GM23338 (cell line): ENCODE results near the gene RNF181. TPM values are rescaled to one million over a fixed set of nuclear protein-coding genes. Genes with fewer than 3 reads are reported as not detected.

Experiments
- ATAC-seq: fragments of 200-7000 bp; cut with Tn5 transposase; 3 replicates; pipeline ENCODE4 v1.9.1; 2020
- DNase-seq: peaks from one replicate; pipeline ENCODE4 v3.0.0-alpha.2; 2015; ENCODE audit warnings: low spot score
- H2AFZ ChIP-seq: fragments of 200-600 bp; sonication (generic); 2 replicates; pipeline ENCODE4 v1.8.0; 2016; ENCODE audit warnings: antibody characterized with exemption, mild to moderate bottlenecking, moderate library complexity
- H3F3A ChIP-seq: fragments of 200-600 bp; sonication (generic); replicated peaks from 2 replicates; pipeline ENCODE4 v1.8.0; 2017; ENCODE audit warnings: antibody characterized with exemption, mixed run types, low read depth
- H3K27ac ChIP-seq: fragments of 200-600 bp; sonication (generic); 2 replicates; pipeline ENCODE4 v1.6.1; 2016; ENCODE audit warnings: low read depth
- H3K27me3 ChIP-seq: fragments of 200-600 bp; sonication (generic); 2 replicates; pipeline ENCODE4 v1.8.0; 2016; ENCODE audit warnings: mild to moderate bottlenecking, mixed run types, moderate library complexity; ENCODE audit not compliant: insufficient read depth
- H3K36me3 ChIP-seq: fragments of 200-600 bp; sonication (generic); 2 replicates; pipeline ENCODE4 v1.8.0; 2016; ENCODE audit warnings: mild to moderate bottlenecking; ENCODE audit not compliant: insufficient read depth
- H3K4me1 ChIP-seq: fragments of 200-600 bp; sonication (generic); 2 replicates; pipeline ENCODE4 v1.8.0; 2016; ENCODE audit warnings: mild to moderate bottlenecking, moderate library complexity; ENCODE audit not compliant: insufficient read depth
- H3K4me2 ChIP-seq: fragments of 200-600 bp; sonication (generic); 2 replicates; pipeline ENCODE4 v1.7.1; 2017; ENCODE audit warnings: mixed run types
- H3K4me3 ChIP-seq: fragments of 200-600 bp; sonication (generic); 2 replicates; pipeline ENCODE4 v1.6.1; 2016; ENCODE audit warnings: mixed run types
- H3K79me2 ChIP-seq: fragments of 200-600 bp; sonication (generic); replicated peaks from 2 replicates; pipeline ENCODE4 v1.8.0; 2017; ENCODE audit warnings: mild to moderate bottlenecking; ENCODE audit not compliant: insufficient read depth
- H3K9me2 ChIP-seq: fragments of 200-600 bp; sonication (generic); 2 replicates; pipeline ENCODE4 v1.8.0; 2017; ENCODE audit not compliant: insufficient read depth
- H4K20me1 ChIP-seq: fragments of 200-600 bp; sonication (generic); replicated peaks from 2 replicates; pipeline ENCODE4 v1.8.0; 2017; ENCODE audit warnings: mild to moderate bottlenecking; ENCODE audit not compliant: insufficient read depth
- H3K27ac Mint-ChIP-seq: 2 replicates; pipeline ENCODE4 v1.8.0; 2020; ENCODE audit warnings: inconsistent platforms, mild to moderate bottlenecking, moderate library complexity, mixed read lengths
- H3K27me3 Mint-ChIP-seq: 3 replicates; pipeline ENCODE4 v1.8.0; 2022; ENCODE audit warnings: low read depth, mild to moderate bottlenecking, moderate library complexity, mixed read lengths, inconsistent platforms; ENCODE audit not compliant: insufficient read depth, poor library complexity
- H3K36me3 Mint-ChIP-seq: 3 replicates; pipeline ENCODE4 v1.8.0; 2021; ENCODE audit warnings: low read depth, mild to moderate bottlenecking, inconsistent platforms, moderate library complexity, mixed read lengths
- H3K4me1 Mint-ChIP-seq: 3 replicates; pipeline ENCODE4 v1.8.0; 2020; ENCODE audit warnings: mild to moderate bottlenecking, inconsistent platforms, mixed read lengths
- H3K4me3 Mint-ChIP-seq: 3 replicates; pipeline ENCODE4 v1.8.0; 2021; ENCODE audit warnings: moderate library complexity, mild to moderate bottlenecking, inconsistent platforms, mixed read lengths
- H3K9me3 Mint-ChIP-seq: 3 replicates; pipeline ENCODE4 v1.8.0; 2020; ENCODE audit warnings: moderate library complexity, mild to moderate bottlenecking, inconsistent platforms, mixed read lengths
- CREB1 ChIP-seq: fragments of 250-450 bp; sonication (Bioruptor Pico); IDR thresholded peaks from 2 replicates; pipeline ENCODE4 v1.5.0; 2020; ENCODE audit warnings: low read depth, mild to moderate bottlenecking, moderate library complexity
- EZH2phosphoT487 ChIP-seq: fragments of 200-600 bp; sonication (generic); IDR thresholded peaks from one replicate; pipeline ENCODE4 v1.8.1; 2018; ENCODE audit warnings: antibody characterized with exemption; ENCODE audit not compliant: unreplicated experiment
- JUNB ChIP-seq: IDR thresholded peaks from one replicate; pipeline ENCODE4 v1.6.1; 2016; ENCODE audit warnings: antibody characterized with exemption; ENCODE audit not compliant: unreplicated experiment
- NANOG ChIP-seq: IDR thresholded peaks from 2 replicates; pipeline ENCODE4 v1.6.1; 2016; ENCODE audit warnings: antibody characterized with exemption, borderline replicate concordance
- POLR2AphosphoS5 ChIP-seq: IDR thresholded peaks from 2 replicates; pipeline ENCODE4 v1.6.1; 2016; ENCODE audit warnings: antibody characterized with exemption, low read depth
- STAT1 ChIP-seq: IDR thresholded peaks from one replicate; pipeline ENCODE4 v1.6.1; 2016; ENCODE audit warnings: antibody characterized with exemption; ENCODE audit not compliant: unreplicated experiment
- ZNF114 ChIP-seq: fragments of 250-450 bp; sonication (Bioruptor Pico); IDR thresholded peaks from 2 replicates; pipeline ENCODE4 v1.5.0; 2020; ENCODE audit warnings: mild to moderate bottlenecking, moderate library complexity
- ZNF331 ChIP-seq: fragments of 250-450 bp; sonication (Bioruptor Pico); IDR thresholded peaks from 2 replicates; pipeline ENCODE4 v1.5.0; 2020; ENCODE audit warnings: low read depth, mild to moderate bottlenecking, moderate library complexity
- polyA plus RNA-seq: library from polyadenylated mRNA; unstranded; fragments of >200 nt; fragmentation: Nextera tagmentation; extraction: Ambion mirVana; gene quantifications from 2 replicates; pipeline ENCODE4 v1.2.1, GENCODE V29; 2016
- total RNA-seq: library from RNA; depleted of rRNA; stranded (reverse); fragments of >200 nt; shearing (Covaris generic); gene quantifications from 2 replicates; pipeline ENCODE4 v1.2.3, GENCODE V29; 2014
- TF ChIP-seq, protein P1 (sequence below), 2 experiments: fragments of 200-600 bp in 1 of 2; sonication (generic) in 1 of 2; conservative IDR thresholded peaks; 2 replicates each; pipeline versions ENCODE4 v1.5.1 to v1.6.1; 2016 to 2017; ENCODE audit warnings: antibody characterized with exemption in 2 of 2, low read depth in 2 of 2, mild to moderate bottlenecking in 2 of 2, moderate library complexity in 1 of 2
- TF ChIP-seq, protein P2 (sequence below): IDR thresholded peaks from one replicate; pipeline ENCODE4 v1.6.1; 2018; ENCODE audit warnings: antibody characterized with exemption; ENCODE audit not compliant: unreplicated experiment
- TF ChIP-seq, protein P3 (sequence below): IDR thresholded peaks from 2 replicates; pipeline ENCODE4 v1.6.1; 2016; ENCODE audit warnings: antibody characterized with exemption
- TF ChIP-seq, protein P4 (sequence below): fragments of 250-450 bp; sonication (Bioruptor Pico); IDR thresholded peaks from 2 replicates; pipeline ENCODE4 v1.5.0; 2020; ENCODE audit warnings: mild to moderate bottlenecking, moderate library complexity

RNF181 gene
- total and polyA plus RNA-seq, 2 experiments from 2014 or later: 114 to 260 TPM

DNA sequence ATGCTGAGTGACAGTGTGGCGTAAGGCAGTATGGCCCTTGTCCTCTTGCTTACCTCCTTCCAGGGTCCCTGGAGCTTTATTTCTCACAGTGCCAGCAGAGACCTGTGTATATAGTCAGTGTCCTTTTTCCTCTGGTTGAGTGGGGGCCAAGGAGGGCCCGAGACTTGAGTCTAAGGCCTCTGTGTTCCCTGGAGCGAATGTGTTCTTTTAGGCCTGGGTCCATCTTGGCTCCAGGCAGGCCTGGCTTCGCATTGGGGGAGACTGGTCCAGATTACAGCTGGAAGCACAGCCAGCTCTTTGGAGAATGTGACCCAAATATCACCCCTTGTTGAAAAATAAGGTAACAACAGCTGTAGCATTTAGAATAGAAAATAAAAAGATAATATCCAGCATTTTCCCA, 6.4 kb upstream of the RNF181 start:
- H3F3A ChIP-seq: 0 out of 2 replicates have a peak, but pooled peaks cover 3% of the 10 kb centered on the region
- H3K4me2 ChIP-seq: no peak overlapping the region
- no peak overlapping the region for H3K27ac ChIP-seq
- Mint-ChIP-seq H3K27ac (no peak overlapping the region), H3K9me3 (no peaks in the 10 kb centered on the region), H3K4me1 (peaks cover 9% of the 10 kb centered on the region), H3K27me3 (peaks cover 18% of the 10 kb centered on the region), H3K36me3 (no peaks in the 10 kb centered on the region), H3K4me3 (no peak overlapping the region)
- DNase-seq: no peak
- H3K4me3 ChIP-seq: no peak overlapping the region
- no peak overlapping the region for H2AFZ ChIP-seq
- H3K79me2 ChIP-seq: no peaks in the 10 kb centered on the region
- peaks cover 7% of the 10 kb centered on the region; the same call in 1 of the 2 replicates for H3K4me1 ChIP-seq
- H3K36me3 ChIP-seq: no peaks in the 10 kb centered on the region
- no peaks in the 10 kb centered on the region for H4K20me1 ChIP-seq
- peaks cover 20% of the 10 kb centered on the region for H3K27me3 ChIP-seq
- TF ChIP-seq EZH2phosphoT487 (no peak), JUNB (no peak), STAT1 (no peak), NANOG (no peak), ZNF331 (CRISPR knock-in tag) (no peak), POLR2AphosphoS5 (no peak), ZNF114 (CRISPR knock-in tag) (no peak), CREB1 (CRISPR knock-in tag) (no peak)
- TF ChIP-seq, protein P1, sequence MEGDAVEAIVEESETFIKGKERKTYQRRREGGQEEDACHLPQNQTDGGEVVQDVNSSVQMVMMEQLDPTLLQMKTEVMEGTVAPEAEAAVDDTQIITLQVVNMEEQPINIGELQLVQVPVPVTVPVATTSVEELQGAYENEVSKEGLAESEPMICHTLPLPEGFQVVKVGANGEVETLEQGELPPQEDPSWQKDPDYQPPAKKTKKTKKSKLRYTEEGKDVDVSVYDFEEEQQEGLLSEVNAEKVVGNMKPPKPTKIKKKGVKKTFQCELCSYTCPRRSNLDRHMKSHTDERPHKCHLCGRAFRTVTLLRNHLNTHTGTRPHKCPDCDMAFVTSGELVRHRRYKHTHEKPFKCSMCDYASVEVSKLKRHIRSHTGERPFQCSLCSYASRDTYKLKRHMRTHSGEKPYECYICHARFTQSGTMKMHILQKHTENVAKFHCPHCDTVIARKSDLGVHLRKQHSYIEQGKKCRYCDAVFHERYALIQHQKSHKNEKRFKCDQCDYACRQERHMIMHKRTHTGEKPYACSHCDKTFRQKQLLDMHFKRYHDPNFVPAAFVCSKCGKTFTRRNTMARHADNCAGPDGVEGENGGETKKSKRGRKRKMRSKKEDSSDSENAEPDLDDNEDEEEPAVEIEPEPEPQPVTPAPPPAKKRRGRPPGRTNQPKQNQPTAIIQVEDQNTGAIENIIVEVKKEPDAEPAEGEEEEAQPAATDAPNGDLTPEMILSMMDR (conservative IDR thresholded peaks at IDR 0.05; ENCODE audit: low read depth in 2 of 2): no peak
- TF ChIP-seq, protein P2, sequence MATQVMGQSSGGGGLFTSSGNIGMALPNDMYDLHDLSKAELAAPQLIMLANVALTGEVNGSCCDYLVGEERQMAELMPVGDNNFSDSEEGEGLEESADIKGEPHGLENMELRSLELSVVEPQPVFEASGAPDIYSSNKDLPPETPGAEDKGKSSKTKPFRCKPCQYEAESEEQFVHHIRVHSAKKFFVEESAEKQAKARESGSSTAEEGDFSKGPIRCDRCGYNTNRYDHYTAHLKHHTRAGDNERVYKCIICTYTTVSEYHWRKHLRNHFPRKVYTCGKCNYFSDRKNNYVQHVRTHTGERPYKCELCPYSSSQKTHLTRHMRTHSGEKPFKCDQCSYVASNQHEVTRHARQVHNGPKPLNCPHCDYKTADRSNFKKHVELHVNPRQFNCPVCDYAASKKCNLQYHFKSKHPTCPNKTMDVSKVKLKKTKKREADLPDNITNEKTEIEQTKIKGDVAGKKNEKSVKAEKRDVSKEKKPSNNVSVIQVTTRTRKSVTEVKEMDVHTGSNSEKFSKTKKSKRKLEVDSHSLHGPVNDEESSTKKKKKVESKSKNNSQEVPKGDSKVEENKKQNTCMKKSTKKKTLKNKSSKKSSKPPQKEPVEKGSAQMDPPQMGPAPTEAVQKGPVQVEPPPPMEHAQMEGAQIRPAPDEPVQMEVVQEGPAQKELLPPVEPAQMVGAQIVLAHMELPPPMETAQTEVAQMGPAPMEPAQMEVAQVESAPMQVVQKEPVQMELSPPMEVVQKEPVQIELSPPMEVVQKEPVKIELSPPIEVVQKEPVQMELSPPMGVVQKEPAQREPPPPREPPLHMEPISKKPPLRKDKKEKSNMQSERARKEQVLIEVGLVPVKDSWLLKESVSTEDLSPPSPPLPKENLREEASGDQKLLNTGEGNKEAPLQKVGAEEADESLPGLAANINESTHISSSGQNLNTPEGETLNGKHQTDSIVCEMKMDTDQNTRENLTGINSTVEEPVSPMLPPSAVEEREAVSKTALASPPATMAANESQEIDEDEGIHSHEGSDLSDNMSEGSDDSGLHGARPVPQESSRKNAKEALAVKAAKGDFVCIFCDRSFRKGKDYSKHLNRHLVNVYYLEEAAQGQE: no peak
- TF ChIP-seq, protein P3, sequence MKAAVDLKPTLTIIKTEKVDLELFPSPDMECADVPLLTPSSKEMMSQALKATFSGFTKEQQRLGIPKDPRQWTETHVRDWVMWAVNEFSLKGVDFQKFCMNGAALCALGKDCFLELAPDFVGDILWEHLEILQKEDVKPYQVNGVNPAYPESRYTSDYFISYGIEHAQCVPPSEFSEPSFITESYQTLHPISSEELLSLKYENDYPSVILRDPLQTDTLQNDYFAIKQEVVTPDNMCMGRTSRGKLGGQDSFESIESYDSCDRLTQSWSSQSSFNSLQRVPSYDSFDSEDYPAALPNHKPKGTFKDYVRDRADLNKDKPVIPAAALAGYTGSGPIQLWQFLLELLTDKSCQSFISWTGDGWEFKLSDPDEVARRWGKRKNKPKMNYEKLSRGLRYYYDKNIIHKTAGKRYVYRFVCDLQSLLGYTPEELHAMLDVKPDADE: no peak
- TF ChIP-seq, protein P4, sequence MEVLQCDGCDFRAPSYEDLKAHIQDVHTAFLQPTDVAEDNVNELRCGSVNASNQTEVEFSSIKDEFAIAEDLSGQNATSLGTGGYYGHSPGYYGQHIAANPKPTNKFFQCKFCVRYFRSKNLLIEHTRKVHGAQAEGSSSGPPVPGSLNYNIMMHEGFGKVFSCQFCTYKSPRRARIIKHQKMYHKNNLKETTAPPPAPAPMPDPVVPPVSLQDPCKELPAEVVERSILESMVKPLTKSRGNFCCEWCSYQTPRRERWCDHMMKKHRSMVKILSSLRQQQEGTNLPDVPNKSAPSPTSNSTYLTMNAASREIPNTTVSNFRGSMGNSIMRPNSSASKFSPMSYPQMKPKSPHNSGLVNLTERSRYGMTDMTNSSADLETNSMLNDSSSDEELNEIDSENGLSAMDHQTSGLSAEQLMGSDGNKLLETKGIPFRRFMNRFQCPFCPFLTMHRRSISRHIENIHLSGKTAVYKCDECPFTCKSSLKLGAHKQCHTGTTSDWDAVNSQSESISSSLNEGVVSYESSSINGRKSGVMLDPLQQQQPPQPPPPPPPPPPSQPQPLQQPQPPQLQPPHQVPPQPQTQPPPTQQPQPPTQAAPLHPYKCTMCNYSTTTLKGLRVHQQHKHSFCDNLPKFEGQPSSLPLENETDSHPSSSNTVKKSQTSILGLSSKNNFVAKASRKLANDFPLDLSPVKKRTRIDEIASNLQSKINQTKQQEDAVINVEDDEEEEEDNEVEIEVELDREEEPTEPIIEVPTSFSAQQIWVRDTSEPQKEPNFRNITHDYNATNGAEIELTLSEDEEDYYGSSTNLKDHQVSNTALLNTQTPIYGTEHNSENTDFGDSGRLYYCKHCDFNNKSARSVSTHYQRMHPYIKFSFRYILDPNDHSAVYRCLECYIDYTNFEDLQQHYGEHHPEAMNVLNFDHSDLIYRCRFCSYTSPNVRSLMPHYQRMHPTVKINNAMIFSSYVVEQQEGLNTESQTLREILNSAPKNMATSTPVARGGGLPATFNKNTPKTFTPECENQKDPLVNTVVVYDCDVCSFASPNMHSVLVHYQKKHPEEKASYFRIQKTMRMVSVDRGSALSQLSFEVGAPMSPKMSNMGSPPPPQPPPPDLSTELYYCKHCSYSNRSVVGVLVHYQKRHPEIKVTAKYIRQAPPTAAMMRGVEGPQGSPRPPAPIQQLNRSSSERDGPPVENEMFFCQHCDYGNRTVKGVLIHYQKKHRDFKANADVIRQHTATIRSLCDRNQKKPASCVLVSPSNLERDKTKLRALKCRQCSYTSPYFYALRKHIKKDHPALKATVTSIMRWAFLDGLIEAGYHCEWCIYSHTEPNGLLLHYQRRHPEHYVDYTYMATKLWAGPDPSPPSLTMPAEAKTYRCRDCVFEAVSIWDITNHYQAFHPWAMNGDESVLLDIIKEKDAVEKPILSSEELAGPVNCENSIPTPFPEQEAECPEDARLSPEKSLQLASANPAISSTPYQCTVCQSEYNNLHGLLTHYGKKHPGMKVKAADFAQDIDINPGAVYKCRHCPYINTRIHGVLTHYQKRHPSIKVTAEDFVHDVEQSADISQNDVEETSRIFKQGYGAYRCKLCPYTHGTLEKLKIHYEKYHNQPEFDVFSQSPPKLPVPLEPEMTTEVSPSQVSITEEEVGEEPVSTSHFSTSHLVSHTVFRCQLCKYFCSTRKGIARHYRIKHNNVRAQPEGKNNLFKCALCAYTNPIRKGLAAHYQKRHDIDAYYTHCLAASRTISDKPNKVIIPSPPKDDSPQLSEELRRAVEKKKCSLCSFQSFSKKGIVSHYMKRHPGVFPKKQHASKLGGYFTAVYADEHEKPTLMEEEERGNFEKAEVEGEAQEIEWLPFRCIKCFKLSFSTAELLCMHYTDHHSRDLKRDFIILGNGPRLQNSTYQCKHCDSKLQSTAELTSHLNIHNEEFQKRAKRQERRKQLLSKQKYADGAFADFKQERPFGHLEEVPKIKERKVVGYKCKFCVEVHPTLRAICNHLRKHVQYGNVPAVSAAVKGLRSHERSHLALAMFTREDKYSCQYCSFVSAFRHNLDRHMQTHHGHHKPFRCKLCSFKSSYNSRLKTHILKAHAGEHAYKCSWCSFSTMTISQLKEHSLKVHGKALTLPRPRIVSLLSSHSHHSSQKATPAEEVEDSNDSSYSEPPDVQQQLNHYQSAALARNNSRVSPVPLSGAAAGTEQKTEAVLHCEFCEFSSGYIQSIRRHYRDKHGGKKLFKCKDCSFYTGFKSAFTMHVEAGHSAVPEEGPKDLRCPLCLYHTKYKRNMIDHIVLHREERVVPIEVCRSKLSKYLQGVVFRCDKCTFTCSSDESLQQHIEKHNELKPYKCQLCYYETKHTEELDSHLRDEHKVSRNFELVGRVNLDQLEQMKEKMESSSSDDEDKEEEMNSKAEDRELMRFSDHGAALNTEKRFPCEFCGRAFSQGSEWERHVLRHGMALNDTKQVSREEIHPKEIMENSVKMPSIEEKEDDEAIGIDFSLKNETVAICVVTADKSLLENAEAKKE (CRISPR knock-in tag): no peak
- ATAC-seq: no peak
- no peaks in the 10 kb centered on the region for H3K9me2 ChIP-seq
